ENCODE measurements around the gene PFAS. TPM values are rescaled to one million over a fixed set of nuclear protein-coding genes. Genes with fewer than 3 reads are reported as not detected.

The PFAS gene
- total and polyA plus RNA-seq, 10 of the 15 experiments (the other 5 are each of a cell fraction or from before 2014, with no cell fraction given), result 13.9 to 122 (median 47.2) TPM

- Histone ChIP-seq H3K4me3 (no peak overlapping the region), H3K36me3 (ENCODE audit: control insufficient read depth in 2 of 2, insufficient read depth in 2 of 2, low read length in 1 of 2) (peaks cover 19 to 23% of the 10 kb centered on the region in 2 experiments), H3K79me2 (ENCODE audit: control insufficient read depth, insufficient read depth, low read length) (peaks cover 22% of the 10 kb centered on the region), H3K27ac (ENCODE audit: control insufficient read depth, insufficient read depth) (no peak overlapping the region), H3K4me1 (ENCODE audit: control insufficient read depth, insufficient read depth, low read length) (no peaks in the 10 kb centered on the region; the same call in 1 of the 2 replicates), H3K9me3 (replicated peaks; ENCODE audit: control insufficient read depth, insufficient read depth, low read length) (no peaks in the 10 kb centered on the region), H2AFZ (ENCODE audit: control insufficient read depth, low read depth, low read length) (no peak overlapping the region), H4K20me1 (ENCODE audit: control insufficient read depth, insufficient read depth) (no peaks in the 10 kb centered on the region), H3K9ac (ENCODE audit: control insufficient read depth, insufficient read depth, low read length) (no peak overlapping the region), H3K27me3 (replicated peaks in 1 of 2; ENCODE audit: control insufficient read depth in 2 of 2, insufficient read depth in 2 of 2, low read length in 1 of 2) (no peaks in the 10 kb centered on the region), H3K4me2 (ENCODE audit: control insufficient read depth, insufficient read depth) (no peak overlapping the region)
- ChIA-PET CTCF (no interaction called here), POLR2A (no interaction called here), SMC1A (ENCODE audit: uncharacterized antibody, unreplicated experiment) (interaction anchor here (0.5 kb wide), 1 partner anchor 45 kb away, joined by 3 read pairs; no protein-coding TSS in a partner anchor), RAD21 (ENCODE audit: unreplicated experiment) (no interaction called here)
- intact Hi-C loops (cut with micrococcal nuclease; ENCODE audit: unreplicated experiment), result no loop called here
- ATAC-seq, result no peak
- no peak for FAIRE-seq
- no TSS peak for BruUV-seq (replicated peaks)
- in situ Hi-C loops (cut with MboI), result no loop called here
- 98% methylated on average over 11 of the region's 11 CpGs for WGBS (ENCODE audit: insufficient coverage, insufficient replicate concordance, low lambda C conversion rate, missing lambda C conversion rate)
- no peak for DNase-seq (ENCODE audit: low read depth, low spot score)
- TF ChIP-seq, protein P1, sequence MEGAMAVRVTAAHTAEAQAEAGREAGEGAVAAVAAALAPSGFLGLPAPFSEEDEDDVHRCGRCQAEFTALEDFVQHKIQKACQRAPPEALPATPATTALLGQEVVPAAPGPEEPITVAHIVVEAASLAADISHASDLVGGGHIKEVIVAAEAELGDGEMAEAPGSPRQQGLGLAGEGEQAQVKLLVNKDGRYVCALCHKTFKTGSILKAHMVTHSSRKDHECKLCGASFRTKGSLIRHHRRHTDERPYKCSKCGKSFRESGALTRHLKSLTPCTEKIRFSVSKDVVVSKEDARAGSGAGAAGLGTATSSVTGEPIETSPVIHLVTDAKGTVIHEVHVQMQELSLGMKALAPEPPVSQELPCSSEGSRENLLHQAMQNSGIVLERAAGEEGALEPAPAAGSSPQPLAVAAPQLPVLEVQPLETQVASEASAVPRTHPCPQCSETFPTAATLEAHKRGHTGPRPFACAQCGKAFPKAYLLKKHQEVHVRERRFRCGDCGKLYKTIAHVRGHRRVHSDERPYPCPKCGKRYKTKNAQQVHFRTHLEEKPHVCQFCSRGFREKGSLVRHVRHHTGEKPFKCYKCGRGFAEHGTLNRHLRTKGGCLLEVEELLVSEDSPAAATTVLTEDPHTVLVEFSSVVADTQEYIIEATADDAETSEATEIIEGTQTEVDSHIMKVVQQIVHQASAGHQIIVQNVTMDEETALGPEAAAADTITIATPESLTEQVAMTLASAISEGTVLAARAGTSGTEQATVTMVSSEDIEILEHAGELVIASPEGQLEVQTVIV (IDR thresholded peaks at IDR 0.05; ENCODE audit: borderline replicate concordance, partially characterized antibody), result no peak
- no peak for TF ChIP-seq POLR2AphosphoS2 (IDR thresholded peaks at IDR 0.05; ENCODE audit: low read depth, low read length)
- TF ChIP-seq CEBPB (IDR thresholded peaks at IDR 0.05; ENCODE audit: borderline replicate concordance in 1 of 2, low read depth in 2 of 2, low read length in 2 of 2), result no peak
- TF ChIP-seq ZSCAN29 (IDR thresholded peaks at IDR 0.05), result no peak
Observed at GRCh38 chr17:8254881-8255280, 5.8 kb downstream of the PFAS start.

- no peak for FAIRE-seq
- Histone ChIP-seq H3K4me2 (ENCODE audit: control insufficient read depth, insufficient read depth) (no peak overlapping the region), H3K79me2 (ENCODE audit: control insufficient read depth, insufficient read depth, low read length) (peaks cover 16% of the 10 kb centered on the region), H2AFZ (ENCODE audit: control insufficient read depth, low read depth, low read length) (no peak overlapping the region), H3K27ac (ENCODE audit: control insufficient read depth, insufficient read depth) (no peak overlapping the region), H4K20me1 (ENCODE audit: control insufficient read depth, insufficient read depth) (no peaks in the 10 kb centered on the region), H3K4me1 (ENCODE audit: control insufficient read depth, insufficient read depth, low read length) (no peaks in the 10 kb centered on the region; the same call in 1 of the 2 replicates), H3K4me3 (no peak overlapping the region), H3K27me3 (replicated peaks in 1 of 2; ENCODE audit: control insufficient read depth in 2 of 2, insufficient read depth in 2 of 2, low read length in 1 of 2) (no peaks in the 10 kb centered on the region), H3K36me3 (ENCODE audit: control insufficient read depth in 2 of 2, insufficient read depth in 2 of 2, low read length in 1 of 2) (peaks cover 19 to 23% of the 10 kb centered on the region in 2 experiments), H3K9ac (ENCODE audit: control insufficient read depth, insufficient read depth, low read length) (no peak overlapping the region), H3K9me3 (replicated peaks; ENCODE audit: control insufficient read depth, insufficient read depth, low read length) (no peaks in the 10 kb centered on the region)
- intact Hi-C loops (cut with micrococcal nuclease; ENCODE audit: unreplicated experiment), result no loop called here
- in situ Hi-C loops (cut with MboI), result no loop called here
- ChIA-PET CTCF (interaction anchor here (0.6 to 1.3 kb wide), 2 partner anchors 39 to 45 kb away, joined by 3 to 4 read pairs; partner anchors contain the start of gene SLC25A35), RAD21 (ENCODE audit: unreplicated experiment) (no interaction called here), SMC1A (ENCODE audit: uncharacterized antibody, unreplicated experiment) (interaction anchor here (0.5 to 0.7 kb wide), 2 partner anchors 44 to 232 kb away, joined by 3 read pairs; no protein-coding TSS in a partner anchor), POLR2A (no interaction called here)
- no TSS peak for BruUV-seq (replicated peaks)
- no peak for TF ChIP-seq EED (IDR thresholded peaks at IDR 0.05; ENCODE audit: low read depth)
- TF ChIP-seq, protein P2, sequence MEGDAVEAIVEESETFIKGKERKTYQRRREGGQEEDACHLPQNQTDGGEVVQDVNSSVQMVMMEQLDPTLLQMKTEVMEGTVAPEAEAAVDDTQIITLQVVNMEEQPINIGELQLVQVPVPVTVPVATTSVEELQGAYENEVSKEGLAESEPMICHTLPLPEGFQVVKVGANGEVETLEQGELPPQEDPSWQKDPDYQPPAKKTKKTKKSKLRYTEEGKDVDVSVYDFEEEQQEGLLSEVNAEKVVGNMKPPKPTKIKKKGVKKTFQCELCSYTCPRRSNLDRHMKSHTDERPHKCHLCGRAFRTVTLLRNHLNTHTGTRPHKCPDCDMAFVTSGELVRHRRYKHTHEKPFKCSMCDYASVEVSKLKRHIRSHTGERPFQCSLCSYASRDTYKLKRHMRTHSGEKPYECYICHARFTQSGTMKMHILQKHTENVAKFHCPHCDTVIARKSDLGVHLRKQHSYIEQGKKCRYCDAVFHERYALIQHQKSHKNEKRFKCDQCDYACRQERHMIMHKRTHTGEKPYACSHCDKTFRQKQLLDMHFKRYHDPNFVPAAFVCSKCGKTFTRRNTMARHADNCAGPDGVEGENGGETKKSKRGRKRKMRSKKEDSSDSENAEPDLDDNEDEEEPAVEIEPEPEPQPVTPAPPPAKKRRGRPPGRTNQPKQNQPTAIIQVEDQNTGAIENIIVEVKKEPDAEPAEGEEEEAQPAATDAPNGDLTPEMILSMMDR (IDR thresholded peaks at IDR 0.05 in 2 of 3, conservative IDR thresholded peaks at IDR 0.05 in 1 of 3; ENCODE audit: control insufficient read depth in 2 of 3, extremely low read depth in 1 of 3, insufficient read depth in 1 of 3, low read depth in 3 of 3, low read length in 3 of 3), result 0 out of 6 replicates have a peak, but pooled peaks of 1 of the 3 experiments have one; percentile 13
- WGBS (ENCODE audit: insufficient coverage, insufficient replicate concordance, low lambda C conversion rate, missing lambda C conversion rate), result 97% methylated on average over 9 of the region's 9 CpGs
- no peak for ATAC-seq
- no peak for DNase-seq (ENCODE audit: low read depth, low spot score)
Observed at GRCh38 chr17:8255499-8255898, 6.4 kb downstream of the PFAS start.

Measured in GM12878 (cell line).